ENCODE measurements around the gene PAXIP1.
"Not testable (repeated sequence)": the region's sequence is repeated elsewhere in the genome, so short reads cannot be mapped to it uniquely, and the experiment has no call there.

Gene PAXIP1

DNA sequence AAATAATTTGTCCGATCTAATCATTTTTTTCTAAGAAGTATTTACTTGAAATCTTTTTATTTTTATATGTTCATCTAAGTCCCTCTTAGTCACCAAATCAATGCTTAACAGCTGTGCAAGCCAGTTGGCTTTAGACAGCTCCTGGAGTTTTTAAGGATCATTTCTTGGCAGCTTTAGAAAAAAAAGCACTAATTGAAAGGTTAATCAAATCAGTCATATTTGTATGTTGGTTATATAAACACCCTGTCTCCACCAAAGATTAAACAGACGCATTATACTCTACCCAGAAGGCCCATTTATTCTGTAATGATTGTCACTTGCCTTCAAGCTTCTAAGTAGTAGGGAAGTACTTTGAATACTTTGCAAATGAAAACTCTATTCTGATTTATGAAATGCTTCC is 60.2 kb downstream of the PAXIP1 start:
- no peak for DNase-seq (ENCODE audit: low read depth in 2 of 2)

DNA sequence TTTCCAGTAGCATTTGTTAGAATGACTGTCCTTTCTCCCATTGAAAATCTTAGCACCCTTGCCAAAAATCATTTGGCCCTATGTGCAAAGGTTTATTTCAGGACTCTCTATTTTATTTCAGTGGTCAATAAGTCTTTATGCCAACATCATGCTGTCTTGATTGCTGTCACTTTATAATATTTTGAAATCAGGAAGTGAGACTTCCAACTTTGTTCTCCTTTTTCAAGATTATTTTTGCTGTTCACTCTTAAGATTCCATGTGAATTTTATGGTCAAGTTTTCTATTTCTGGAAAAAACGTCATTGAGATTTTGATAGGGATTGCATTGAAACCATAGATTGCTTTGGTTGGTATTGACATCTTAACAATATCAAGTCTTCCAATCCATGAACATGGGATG is 65.1 kb downstream of the PAXIP1 start:
- no peak for DNase-seq (ENCODE audit: low read depth in 2 of 2)

DNA sequence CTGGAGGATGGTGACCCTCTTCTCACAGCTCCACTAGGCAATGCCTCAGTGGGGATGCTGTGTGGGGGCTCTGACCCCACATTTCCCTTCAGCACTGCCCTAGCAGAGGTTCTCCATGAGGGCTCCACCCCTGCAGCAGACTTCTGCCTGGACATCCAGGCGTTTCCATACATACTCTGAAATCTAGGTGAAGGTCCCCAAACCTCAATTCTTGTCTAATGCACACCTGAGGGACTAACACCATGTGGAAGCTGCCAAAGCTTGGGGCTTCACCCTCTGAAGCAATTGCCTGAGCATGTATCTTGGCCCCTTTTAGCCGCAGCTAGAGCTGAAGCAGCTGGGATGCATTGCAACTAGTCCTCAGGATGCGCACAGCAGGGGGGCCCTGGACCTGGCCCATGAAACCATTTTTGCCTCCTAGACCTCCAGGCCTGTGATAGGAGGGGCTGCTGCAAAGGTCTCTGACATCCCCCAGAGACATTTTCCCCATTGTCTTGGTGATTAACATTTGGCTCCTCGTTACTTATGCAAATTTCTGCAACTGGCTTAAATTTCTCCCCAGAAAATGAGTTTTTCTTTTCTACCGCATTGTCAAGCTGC is 68.5 kb downstream of the PAXIP1 start:
- DNase-seq (ENCODE audit: low read depth in 2 of 2) = not testable (repeated sequence)

DNA sequence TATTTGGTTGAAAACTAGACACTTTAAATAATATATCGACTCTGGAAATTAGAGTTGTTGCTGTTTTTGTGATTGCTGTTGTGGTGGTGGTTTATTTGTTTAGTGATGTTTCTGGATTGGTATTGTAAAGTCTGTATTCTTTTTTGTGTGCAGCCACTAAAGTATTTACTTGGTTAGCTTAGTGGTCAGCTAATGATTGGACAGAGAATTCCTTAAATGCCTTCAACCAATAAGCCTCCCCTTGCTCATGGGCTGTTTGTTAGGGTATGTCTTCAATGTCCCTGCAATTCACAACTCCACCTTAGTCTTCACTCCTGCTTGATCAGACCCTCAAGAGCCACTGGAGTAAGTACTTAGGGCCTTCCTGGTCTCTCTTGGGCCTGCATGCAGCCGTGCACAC is 71.0 kb downstream of the PAXIP1 start:
- DNase-seq (ENCODE audit: low read depth in 2 of 2) = no peak

DNA sequence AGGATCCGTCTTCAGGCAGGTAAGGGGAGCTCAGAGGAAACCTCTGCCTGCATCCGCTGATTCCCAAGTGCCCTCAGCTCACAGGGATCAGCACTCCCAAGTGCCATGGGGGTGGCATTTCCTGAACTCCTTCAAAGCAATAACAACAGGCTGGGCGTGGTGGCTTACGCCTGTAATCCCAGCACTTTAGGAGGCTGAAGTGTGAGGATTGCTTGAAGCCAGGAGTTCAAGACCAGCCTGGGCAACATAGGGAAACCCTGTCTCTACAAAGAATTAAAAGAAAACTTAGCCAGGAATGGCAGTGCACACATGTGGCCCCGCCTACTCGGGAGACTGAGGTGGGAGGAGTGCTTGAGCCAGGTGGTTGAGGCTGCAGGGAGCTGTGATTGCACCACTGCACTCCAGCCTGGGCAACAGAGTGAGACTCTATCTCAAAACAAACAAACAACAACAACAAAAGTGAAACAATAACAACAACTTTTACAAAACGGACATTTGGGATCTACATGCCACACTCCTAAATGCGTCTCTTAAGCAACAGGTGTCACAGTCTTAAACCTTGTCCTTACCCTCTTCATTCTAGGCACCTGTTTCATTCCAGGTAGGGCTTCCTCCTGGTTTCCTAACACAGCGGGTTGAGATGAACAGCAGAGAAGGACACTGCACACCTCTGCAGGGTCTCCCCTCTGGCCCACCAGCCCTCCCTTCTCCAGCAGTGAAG is 73.8 kb downstream of the PAXIP1 start:
- DNase-seq (ENCODE audit: low read depth in 2 of 2) = no peak

DNA sequence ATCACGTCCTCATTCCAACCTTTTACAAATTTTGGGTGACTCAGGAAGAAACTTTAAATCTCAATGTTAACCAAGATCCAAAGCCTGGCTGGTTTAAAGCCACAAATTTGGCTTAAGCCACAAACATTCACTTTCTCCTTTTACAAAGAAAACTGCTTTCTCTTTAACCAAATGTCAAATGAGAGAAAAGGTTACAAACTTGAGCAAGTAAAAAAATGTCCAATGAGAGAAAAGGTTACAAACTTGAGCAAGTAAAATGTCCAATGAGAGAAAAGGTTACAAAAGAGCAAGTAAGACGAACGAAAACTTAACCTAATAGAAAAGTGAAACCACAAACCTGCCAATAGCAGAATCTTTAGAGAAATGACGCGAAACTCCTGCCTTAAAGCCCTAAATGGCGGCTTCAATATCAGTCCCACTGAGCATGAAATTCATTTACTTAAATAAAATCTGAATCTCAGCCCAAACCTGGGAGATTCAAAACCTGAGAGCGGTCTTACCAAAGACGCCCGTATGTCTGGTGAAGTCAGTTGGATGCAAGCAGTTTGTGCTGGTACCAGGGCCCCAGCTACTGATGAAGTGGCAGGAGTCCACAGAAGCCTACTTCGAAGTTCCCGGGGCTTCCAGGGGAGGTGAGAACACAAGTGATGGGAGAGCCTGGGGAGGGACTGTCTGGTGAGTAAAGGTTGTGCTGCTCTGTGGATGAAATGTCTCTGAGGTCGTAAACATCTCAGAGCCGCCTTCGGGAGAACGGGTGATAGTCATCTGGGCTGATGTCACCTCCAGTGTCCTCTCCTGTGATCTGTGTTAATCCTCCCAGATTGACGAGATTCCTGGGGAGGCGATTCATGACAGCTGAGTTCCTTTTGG is 74.6 kb downstream of the PAXIP1 start:
- peak; percentile 10 to 18 for DNase-seq (ENCODE audit: low read depth in 2 of 2)

DNA sequence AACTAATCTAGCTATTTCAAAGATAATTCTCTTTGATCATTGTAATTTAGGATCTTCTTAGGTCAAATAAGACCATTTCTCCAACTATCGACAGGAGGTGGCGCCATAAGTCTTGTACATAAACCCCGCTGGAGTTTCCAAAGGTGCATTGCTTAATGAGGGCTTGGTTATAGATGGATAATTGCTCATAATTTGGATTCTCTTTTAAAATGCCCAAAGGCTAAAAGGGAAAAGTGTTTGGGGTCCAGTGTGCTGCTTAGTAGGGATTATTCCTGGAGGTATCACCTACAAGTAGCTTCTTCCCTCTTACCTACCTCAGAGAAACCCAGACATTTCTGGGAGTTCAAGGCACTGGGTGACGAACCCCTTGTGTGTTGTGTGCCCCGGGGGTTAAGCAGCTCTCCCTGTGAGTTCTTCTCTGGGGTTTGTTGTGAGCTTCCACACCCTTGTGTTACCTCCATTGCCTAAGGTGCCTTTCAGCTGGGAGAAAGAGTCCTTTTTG is 75.2 kb downstream of the PAXIP1 start:
- DNase-seq (ENCODE audit: low read depth in 2 of 2) = peak; percentile 50 to 72

DNA sequence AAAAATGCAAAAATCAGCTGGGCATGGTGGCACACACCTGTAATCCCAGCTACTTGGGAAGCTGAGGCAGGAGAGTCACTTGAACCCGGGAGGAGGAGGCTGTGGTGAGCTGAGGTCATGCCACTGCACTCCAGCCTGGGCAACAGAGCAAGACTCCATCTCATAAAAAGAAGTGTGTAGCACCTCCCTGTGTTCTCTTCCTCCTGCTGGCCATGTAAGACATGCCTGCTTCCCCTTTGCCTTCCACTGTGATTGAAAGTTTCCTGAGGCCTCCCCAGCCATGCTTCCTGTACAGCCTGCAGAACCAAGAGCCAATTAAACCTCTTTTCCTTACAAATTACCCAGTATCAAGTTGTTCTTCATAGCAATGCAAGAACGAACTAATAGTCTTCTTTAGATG is 80.5 kb downstream of the PAXIP1 start:
- DNase-seq (ENCODE audit: low read depth in 2 of 2) = not testable (repeated sequence)

DNA sequence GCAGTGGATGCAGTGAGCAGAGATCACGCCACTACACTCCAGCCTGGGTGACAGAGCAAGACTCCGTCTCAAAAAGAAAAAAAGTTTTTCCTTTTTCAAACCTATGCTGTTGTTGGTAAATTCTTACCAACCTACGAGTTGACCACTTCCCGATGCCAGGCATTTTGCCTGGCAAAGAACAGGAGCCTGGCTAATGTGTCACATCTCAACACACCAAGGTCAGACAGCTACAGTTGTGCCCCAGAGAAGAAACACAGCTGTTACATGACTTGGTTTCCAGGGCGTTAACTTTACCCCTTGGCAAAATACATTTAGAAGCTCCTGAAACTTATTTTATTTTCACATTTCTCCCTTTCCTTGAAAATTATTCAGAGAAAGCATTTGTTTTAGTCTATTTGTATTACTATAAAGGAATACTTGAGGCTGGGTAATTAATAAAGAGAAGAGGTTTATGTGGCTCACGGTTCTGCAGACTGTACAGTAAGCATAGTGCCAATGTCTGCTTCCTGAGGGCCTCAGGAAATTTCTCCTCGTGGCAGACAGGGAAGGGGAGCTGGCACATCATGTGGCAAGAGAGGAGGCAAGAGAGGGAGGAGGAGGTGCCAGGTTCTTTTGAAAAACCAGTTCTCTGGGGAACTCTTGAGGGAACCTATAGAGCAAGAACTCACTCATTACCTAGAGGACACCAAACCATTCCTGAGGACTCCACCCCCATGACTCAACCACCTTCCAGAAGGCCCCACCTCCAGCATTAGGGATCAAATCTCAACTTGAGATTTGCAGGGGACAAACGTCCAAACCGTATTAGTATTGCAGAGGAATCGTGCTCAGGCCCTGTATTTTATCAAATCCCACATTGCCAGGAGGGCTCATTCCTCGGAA is 83.3 kb downstream of the PAXIP1 start:
- no peak for DNase-seq (ENCODE audit: low read depth in 2 of 2)

DNA sequence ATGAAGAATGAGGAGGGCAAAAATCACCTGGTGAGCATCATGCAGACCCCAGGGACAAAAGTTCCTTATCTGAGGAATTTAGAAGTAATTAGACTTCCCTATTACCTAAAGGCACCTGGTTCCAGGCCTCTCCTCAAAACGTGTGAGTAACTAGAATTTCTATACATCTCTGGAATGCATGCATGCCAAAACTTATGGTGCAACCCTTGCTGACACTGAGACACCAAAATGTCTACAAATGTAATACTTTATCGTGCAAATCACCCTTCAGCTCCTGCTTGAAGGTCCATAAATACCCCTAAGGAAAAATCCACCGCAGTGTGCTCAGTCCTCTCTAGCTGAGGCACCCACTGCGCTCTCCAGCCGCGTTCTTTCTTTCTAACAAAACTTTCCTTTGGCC is 84.2 kb downstream of the PAXIP1 start:
- DNase-seq (ENCODE audit: low read depth in 2 of 2) = no peak

DNA sequence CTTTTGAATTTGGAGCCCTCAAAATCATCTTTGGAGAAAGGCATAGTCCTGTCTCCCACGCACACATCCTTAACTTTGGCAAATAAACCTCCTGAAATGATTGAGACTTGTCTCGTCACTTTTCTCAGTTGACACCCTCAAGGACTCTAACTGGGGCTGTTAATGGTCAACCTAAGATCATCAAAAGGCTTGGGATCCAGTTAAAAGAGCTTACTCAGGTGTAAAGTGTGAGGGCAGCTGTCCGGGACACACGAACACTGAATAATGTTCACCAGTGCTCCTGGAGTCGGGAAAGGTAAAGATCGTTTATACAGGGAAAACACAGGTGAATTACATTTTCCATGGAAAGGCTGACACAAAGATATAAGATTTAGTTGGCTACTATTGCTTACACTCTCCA is 84.7 kb downstream of the PAXIP1 start:
- DNase-seq (ENCODE audit: low read depth in 2 of 2) = no peak

DNA sequence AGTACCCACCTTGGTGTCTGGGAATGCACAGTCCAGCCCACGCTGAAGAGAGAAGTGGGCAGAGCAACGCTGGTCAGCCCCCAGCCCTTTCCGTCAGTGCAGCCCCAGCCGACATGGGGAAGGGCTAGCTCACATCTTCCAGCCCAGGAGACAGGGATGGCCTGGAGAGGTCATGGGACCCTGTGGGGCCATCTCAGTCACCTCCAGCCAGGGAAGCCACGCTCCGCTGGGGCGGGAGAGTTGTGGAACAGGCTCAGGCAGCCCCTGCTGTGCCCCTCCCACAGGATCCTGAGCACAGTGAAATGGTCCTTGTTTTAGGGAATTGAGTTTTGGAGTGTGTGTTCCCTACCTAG is 85.1 kb downstream of the PAXIP1 start:
- no peak for DNase-seq (ENCODE audit: low read depth in 2 of 2)

DNA sequence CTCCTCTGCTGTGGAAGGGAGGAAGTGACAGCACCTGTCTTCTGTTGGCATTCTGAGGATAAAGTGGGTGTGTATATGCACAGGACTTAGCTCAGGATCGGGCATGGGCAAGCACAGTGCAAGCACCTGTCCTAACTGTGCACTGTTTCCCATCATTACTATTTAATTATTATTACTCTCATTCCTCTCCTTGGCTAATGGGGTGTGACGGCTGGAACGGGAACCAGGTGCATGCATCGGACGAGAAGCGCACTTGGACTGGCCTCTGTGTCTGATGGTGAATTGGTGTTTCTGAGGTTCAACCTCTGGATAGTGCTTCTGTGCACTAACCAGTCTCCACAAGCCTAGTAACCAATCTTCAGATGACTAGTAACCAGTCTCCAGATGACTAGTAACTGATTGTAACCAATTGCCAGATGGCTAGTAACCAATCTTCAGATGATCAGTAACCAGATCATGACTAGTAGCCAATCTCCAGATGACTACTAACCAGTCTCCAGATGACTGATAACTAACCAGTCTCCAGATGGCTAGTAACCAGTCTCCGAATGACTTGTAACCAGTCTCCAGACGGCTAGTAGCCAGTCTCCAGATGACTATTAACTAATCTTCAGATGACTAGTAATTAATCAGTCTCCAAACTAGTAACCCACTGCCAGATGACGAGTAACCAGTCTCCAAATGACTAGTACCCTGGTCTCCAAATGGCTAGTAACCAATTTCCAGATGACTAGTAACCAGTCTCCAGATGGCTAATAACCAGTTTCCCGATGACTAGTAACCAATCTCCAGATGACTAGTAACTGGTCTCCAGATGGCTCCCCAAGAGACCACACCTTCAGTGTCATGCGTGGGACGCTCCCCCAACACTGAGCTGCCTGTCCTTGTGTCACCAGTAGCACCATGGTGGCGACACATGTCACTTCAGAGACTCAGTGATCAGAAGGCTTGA is 85.8 kb downstream of the PAXIP1 start:
- no peak for DNase-seq (ENCODE audit: low read depth in 2 of 2)

DNA sequence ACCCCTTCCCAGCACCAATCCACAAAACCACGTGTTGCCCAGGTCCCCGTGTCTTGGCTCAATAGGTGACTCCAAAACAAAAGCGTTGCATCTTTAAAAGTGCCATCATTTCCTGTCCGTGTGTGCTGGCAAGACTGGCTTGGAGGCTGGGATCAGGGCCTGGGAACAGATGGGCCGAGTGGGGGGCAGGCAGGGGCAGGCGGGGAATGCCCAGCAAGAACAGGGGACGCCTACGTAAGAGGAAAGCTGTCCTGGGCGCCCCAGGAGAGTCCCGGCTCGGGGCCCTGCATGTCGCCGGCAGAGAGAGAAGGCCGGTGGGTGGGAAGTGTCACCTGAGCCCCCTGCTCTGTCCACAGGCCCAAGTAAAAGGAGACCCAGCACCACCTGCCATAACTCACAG is 86.5 kb downstream of the PAXIP1 start:
- no peak for DNase-seq (ENCODE audit: low read depth in 2 of 2)

DNA sequence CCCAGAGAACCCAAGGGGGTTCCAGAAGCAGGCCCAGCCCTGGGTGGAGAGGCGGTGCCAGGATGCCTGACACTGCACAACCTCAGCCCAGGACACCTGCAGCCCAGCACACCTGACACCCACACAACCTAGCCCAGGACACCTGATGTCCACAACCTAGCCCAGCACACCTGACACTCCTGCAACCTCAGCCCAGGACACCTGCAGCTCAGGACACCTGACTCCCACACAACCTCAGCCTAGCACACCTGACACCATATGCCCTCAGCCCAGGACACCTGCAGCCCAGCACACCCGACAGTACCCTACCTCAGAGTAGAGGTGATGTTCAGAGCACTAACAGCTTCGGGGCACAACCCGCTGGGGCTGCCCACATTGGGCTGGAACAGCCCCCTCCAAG is 87.3 kb downstream of the PAXIP1 start:
- DNase-seq (ENCODE audit: low read depth in 2 of 2) = no peak

DNA sequence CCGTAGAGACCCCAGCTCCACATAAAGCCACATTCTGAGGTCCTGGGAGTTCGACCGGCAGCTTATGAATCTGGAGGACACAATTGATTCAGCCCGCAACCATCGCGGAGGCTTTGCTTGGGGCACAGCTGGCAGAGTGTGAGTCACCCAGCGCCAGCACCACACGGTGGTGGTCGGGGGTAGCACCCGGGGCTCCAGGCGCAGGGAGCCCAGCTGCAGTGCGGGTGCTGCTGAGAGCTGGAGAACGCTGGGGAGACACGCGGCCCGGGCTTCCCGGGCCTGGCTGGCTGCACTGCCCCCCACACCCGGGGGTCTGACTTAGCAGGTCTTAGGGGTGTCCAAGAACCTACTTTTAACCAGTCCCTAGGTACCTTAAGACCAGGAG is 87.9 kb downstream of the PAXIP1 start:
- no peak for DNase-seq (ENCODE audit: low read depth in 2 of 2)

DNA sequence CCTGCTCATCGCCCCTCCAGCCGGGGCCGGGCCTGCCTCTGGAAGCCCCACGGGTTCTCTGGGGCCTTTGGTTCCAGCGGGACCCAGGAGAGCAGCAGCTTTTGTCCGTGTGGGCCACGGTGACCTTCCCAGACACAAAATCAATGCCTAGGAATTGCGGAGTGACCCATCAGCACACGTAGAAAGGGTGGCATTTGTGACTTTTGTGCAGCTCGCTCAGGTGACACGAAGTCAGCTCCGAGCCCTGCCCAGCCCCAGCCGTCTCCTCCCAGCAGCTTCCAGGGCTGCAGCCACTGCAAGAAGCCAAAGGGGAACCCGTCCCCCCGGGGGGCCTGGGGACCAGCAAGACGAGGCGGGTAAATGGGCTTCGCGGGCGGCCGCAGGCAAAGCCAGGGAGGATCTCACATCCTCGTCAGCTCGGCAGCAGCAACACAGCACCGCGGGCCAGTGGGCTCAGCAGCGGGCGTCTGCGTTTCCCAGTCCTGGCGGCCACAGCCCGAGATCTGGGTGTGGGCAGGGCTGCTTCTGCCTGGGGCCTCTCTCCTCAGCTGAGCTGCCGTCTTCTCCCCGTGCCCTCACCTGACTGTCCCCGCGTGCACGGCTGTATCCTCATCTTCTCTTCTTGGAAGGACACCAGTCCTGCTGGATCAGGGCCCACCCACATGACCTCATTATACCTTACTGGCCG is 88.5 kb downstream of the PAXIP1 start:
- no peak for DNase-seq (ENCODE audit: low read depth in 2 of 2)

DNA sequence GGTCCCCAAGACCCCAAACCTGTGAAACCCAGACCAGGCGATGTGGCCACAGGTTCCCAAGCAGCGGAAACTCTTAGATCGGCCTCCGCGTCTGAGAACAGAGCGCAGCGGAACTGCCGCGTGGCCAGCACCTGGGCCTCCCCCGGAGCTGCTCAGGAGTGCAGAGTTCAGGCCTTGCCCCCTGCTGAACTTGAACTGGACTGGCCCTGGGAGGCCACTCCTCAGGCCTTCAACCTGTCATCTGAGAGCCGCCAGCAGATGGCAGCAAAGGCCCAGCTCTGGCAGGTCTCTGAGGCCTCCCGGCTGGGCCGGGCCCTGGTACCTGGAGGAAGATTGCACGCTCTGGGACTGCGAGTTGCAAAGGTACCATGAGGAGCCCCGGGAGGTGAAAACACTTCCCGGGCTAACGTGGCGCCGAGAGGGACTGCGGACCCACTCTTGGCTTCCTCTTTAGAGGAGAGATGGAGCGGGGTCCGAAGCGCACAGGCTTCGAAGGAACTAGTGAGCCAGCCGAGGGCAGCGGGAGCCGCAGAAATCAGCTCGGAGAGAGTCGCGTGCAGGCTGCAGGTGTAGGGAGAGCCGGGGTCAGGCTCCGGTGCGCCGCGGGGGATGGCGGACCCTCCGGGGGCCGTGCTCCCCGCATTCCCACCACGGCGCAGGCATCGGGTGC is 89.2 kb downstream of the PAXIP1 start:
- peak; percentile 73 to 74 for DNase-seq (ENCODE audit: low read depth in 2 of 2)

DNA sequence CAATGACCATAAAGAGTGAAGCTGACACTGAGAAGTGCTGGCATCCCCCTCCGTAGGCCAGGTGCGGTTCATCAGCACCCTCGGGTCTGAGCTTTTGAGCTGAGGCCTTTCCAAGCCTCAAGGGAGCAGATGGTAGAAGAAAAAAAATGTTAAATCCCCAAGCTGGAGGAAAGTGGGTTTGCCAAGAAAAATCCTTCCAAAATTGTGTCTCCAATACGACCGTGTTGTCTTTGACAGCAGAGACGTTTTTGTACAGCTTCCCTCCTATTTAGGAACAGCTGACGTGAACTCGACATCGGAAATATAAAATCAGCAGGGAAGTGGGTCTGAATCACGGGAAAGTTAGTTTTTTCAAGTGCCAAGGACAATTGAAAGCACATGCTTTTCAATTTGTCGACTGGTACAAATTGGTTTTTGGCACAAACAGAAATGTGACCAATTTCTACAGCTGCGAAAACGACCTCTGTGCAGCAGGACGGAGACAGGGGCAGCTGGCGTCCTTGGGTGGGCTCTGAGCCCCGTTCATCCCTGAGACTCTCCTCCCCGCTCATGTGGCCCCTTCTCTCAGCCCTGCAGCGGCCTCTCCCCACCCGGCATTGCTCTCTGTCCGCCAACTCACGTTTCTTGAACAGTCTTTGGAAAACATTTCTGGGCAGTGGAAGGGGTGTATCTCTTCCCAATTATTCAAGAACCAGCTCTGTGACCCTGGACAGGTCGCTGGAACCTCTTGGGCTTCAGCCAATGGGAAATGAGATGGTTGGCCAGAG is 89.9 kb downstream of the PAXIP1 start:
- DNase-seq (ENCODE audit: low read depth in 2 of 2) = no peak
